Tibial nerve (tissue), 4 donors: ENCODE measurements around the gene FBXL19. TPM values are rescaled to one million over a fixed set of nuclear protein-coding genes. Genes with fewer than 3 reads are reported as not detected.

Experiments
- DNase-seq, 2 donors: peaks; one replicate each; pipeline ENCODE4 v3.0.0-alpha.2; 2019; ENCODE audit warnings: low spot score in 2 of 2
- H3K27ac ChIP-seq, 4 donors: fragments of 200-600 bp; sonication (generic) in 3 of 4; one replicate each; pipeline ENCODE4 v1.5.1; 2017 to 2019; ENCODE audit warnings: mild to moderate bottlenecking in 1 of 4
- H3K27me3 ChIP-seq, 2 donors: fragments of 200-600 bp; sonication (generic) in 1 of 2; one replicate each; pipeline versions ENCODE4 v1.5.1 to v1.6.0; 2017 to 2019
- H3K36me3 ChIP-seq, 3 donors: fragments of 200-600 bp; sonication (generic); one replicate each; pipeline ENCODE4 v1.5.1; 2018 to 2019
- H3K4me1 ChIP-seq, 4 donors: fragments of 200-600 bp; sonication (generic) in 3 of 4; one replicate each; pipeline ENCODE4 v1.5.1; 2017 to 2019
- H3K4me3 ChIP-seq, 4 donors: fragments of 200-600 bp; sonication (generic) in 3 of 4; one replicate each; pipeline ENCODE4 v1.5.1; 2017 to 2019; ENCODE audit warnings: mild to moderate bottlenecking in 1 of 4, moderate library complexity in 1 of 4
- H3K9me3 ChIP-seq, 4 donors: fragments of 200-600 bp; sonication (generic) in 3 of 4; one replicate each; pipeline ENCODE4 v1.5.1; 2017 to 2019
- EP300 ChIP-seq, 2 donors: sonication (generic); formaldehyde crosslinking; IDR thresholded peaks; one replicate each; pipeline ENCODE4 v1.6.1; 2017; ENCODE audit warnings: antibody characterized with exemption in 2 of 2, mild to moderate bottlenecking in 1 of 2
- POLR2A ChIP-seq, 2 donors: fragments of 450-650 bp; IDR thresholded peaks; one replicate each; pipeline ENCODE4 v1.6.1; 2017; ENCODE audit warnings: antibody characterized with exemption in 2 of 2, mild to moderate bottlenecking in 2 of 2, moderate library complexity in 2 of 2
- WGBS, 2 donors: methylation state at CpG; one replicate each; pipeline ENCODE4 v1.1.5; 2018; 5-methylcytosine and 5-hydroxymethylcytosine counted together
- total RNA-seq, 4 donors: library from RNA; depleted of rRNA; stranded (reverse); fragments of >200 nt; gene quantifications; one replicate each; pipeline ENCODE4 v1.1.0, GENCODE V29; 2016
- TF ChIP-seq, protein P1 (sequence below), 5 experiments: fragments of 200-600 bp in 3 of 5; fragments of 450-650 bp in 2 of 5; sonication (generic) in 3 of 5; IDR thresholded peaks; one replicate each; pipeline ENCODE4 v1.5.1; 2016 to 2019; ENCODE audit warnings: antibody characterized with exemption in 5 of 5, mild to moderate bottlenecking in 3 of 5, moderate library complexity in 2 of 5

The FBXL19 gene
- total RNA-seq, 4 donors from 2014 or later = 7.4 to 25.8 (median 16.7) TPM

GRCh38 chr16:30990105-30990504, 66.7 kb downstream of the FBXL19 start:
- DNase-seq = no peak
- no peak overlapping the region for H3K4me3 ChIP-seq
- no peak for TF ChIP-seq POLR2A (IDR thresholded peaks at IDR 0.05)
- no peak for TF ChIP-seq EP300 (IDR thresholded peaks at IDR 0.05)
- TF ChIP-seq, protein P1, sequence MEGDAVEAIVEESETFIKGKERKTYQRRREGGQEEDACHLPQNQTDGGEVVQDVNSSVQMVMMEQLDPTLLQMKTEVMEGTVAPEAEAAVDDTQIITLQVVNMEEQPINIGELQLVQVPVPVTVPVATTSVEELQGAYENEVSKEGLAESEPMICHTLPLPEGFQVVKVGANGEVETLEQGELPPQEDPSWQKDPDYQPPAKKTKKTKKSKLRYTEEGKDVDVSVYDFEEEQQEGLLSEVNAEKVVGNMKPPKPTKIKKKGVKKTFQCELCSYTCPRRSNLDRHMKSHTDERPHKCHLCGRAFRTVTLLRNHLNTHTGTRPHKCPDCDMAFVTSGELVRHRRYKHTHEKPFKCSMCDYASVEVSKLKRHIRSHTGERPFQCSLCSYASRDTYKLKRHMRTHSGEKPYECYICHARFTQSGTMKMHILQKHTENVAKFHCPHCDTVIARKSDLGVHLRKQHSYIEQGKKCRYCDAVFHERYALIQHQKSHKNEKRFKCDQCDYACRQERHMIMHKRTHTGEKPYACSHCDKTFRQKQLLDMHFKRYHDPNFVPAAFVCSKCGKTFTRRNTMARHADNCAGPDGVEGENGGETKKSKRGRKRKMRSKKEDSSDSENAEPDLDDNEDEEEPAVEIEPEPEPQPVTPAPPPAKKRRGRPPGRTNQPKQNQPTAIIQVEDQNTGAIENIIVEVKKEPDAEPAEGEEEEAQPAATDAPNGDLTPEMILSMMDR (IDR thresholded peaks at IDR 0.05) = no peak
- no peak overlapping the region for H3K27ac ChIP-seq
- peaks cover 0 to 17% (median 8%) of the 10 kb centered on the region in 4 donors for H3K4me1 ChIP-seq
- no peaks in the 10 kb centered on the region for H3K9me3 ChIP-seq
- 40 to 56% methylated on average over 1 to 8 of the region's 12 CpGs for WGBS, 2 donors
- H3K27me3 ChIP-seq = no peaks in the 10 kb centered on the region
- peaks cover 0 to 30% (median 0%) of the 10 kb centered on the region in 3 donors for H3K36me3 ChIP-seq

DNA sequence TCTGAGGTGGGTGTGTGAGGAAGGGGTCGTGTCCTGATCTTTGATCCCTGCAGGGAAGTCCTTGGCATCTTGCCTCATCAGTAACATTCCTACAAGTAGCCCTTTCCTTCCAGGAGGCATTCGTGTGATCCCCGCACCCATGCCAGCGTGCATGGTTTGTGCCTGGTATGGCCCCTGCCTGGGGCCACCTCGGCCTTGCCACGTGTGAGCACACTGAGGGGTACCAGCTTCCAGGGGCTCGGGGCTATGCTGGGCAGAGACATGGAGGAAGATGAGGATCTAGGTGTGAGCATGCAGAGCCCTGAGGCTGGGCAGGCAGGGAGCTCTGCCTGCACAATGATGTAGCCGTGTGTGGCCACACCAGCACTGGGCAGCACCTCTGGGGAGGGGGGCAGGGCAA, 67.7 kb downstream of the FBXL19 start:
- no peak for DNase-seq
- Histone ChIP-seq H3K27me3 (no peaks in the 10 kb centered on the region), H3K4me1 (peaks cover 0 to 7% (median 1%) of the 10 kb centered on the region in 4 donors), H3K27ac (no peak overlapping the region), H3K36me3 (peaks cover 0 to 30% (median 0%) of the 10 kb centered on the region in 3 donors), H3K9me3 (no peaks in the 10 kb centered on the region), H3K4me3 (no peak overlapping the region)
- TF ChIP-seq POLR2A (IDR thresholded peaks at IDR 0.05) = no peak
- TF ChIP-seq, protein P1 (IDR thresholded peaks at IDR 0.05) = no peak
- no peak for TF ChIP-seq EP300 (IDR thresholded peaks at IDR 0.05)
- WGBS, 2 donors = 78 to 85% methylated on average over 7 to 8 of the region's 8 CpGs

GRCh38 chr16:30992276-30992780, 69.0 kb downstream of the FBXL19 start:
- Histone ChIP-seq H3K36me3 (peaks cover 0 to 18% (median 0%) of the 10 kb centered on the region in 3 donors), H3K27me3 (no peaks in the 10 kb centered on the region), H3K9me3 (no peaks in the 10 kb centered on the region), H3K27ac (no peak overlapping the region), H3K4me1 (peaks cover 0 to 12% (median under 1%) of the 10 kb centered on the region in 4 donors), H3K4me3 (no peak overlapping the region)
- 84 to 87% methylated on average over 16 to 19 of the region's 21 CpGs for WGBS, 2 donors
- DNase-seq = no peak
- TF ChIP-seq, protein P1 (IDR thresholded peaks at IDR 0.05) = no peak
- TF ChIP-seq POLR2A (IDR thresholded peaks at IDR 0.05) = no peak

DNA sequence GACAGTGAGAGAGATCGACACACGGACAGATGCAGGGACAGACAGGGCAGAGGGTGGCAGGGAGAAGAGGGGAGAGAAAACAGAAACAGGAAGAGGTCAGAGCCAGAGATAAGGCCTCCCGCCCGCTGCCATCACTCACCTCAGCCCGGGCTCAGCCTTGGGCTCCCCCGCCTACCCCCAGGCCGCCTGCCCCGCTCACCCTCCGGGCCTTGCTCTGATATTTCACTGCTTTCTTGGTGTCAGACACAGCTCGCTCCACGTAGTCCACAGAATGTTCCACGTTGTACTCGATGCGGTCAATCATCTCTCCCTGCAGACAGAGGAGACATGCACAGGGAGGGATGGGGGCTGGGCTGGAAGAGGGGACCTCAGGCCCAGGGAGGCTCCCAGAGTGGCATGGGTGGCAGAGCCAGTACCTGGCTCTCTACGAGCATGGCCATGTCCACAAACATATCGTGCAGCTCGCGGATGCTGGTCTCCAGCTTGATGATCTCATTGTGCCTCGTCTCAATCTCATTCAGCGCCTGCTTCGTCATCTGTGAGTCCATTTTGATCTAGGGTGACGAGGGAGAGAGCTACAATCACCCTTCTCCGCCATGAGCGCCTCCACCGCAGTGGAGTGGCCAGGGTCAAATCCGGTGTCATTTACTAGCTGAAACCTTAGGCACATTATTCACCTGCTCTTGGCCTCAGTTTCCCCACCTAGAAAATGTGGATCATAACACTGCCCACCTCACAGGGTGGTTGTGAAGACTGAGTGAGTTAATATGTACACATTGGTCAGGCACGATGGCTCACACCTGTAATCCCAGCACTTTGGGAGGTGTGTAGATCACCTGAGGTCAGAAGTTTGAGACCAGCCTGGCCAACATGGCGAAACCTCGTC, 69.8 kb downstream of the FBXL19 start:
- H3K4me3 ChIP-seq = no peak overlapping the region
- DNase-seq = no peak
- H3K9me3 ChIP-seq = no peaks in the 10 kb centered on the region
- TF ChIP-seq POLR2A (IDR thresholded peaks at IDR 0.05) (no peak), EP300 (IDR thresholded peaks at IDR 0.05) (no peak)
- TF ChIP-seq, protein P1 (IDR thresholded peaks at IDR 0.05) = no peak
- H3K27ac ChIP-seq = no peak overlapping the region
- peaks cover 0 to 10% (median 0%) of the 10 kb centered on the region in 3 donors for H3K36me3 ChIP-seq
- H3K27me3 ChIP-seq = no peaks in the 10 kb centered on the region
- peaks cover 0 to 21% (median 7%) of the 10 kb centered on the region in 4 donors for H3K4me1 ChIP-seq
- WGBS, 2 donors = 83 to 87% methylated on average over 29 of the region's 29 CpGs

DNA sequence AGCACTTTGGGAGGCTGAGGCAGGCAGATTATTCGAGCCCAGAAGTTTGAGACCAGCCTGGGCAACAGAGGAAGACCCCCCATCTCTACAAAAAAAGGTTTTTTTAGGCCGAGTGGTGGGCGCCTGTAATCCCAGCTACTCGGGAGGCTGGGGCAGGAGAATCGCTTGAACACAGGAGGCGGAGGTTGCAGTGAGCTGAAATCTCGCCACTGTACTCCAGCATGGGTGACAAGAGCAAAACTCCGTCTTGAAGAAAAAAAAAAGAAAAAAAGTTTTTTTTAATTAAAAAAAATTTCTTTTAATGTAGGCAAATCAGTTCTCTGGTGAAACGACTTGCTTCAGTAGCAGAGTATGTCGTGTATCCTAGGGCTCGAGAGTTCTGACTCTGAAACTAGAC, 72.6 kb downstream of the FBXL19 start:
- H3K4me3 ChIP-seq = peak overlapping the region in 1 of 4 donors; percentile 63
- H3K36me3 ChIP-seq = no peaks in the 10 kb centered on the region
- 83% methylated on average over 11 of the region's 11 CpGs for WGBS, 2 donors
- H3K4me1 ChIP-seq = peaks cover 0 to 27% (median 7%) of the 10 kb centered on the region in 4 donors
- no peak for DNase-seq
- no peaks in the 10 kb centered on the region for H3K9me3 ChIP-seq
- H3K27me3 ChIP-seq = no peaks in the 10 kb centered on the region
- peak overlapping the region in 2 of 4 donors; percentile 75 to 89 for H3K27ac ChIP-seq
- TF ChIP-seq POLR2A (IDR thresholded peaks at IDR 0.05) = no peak
- no peak for TF ChIP-seq EP300 (IDR thresholded peaks at IDR 0.05)
- TF ChIP-seq, protein P1 (IDR thresholded peaks at IDR 0.05) = no peak
